Vagina (tissue), 2 donors: ENCODE data around the gene CLDN11.

ENCODE experiments used
- POLR2A ChIP-seq, 2 donors: fragments of 450-650 bp; IDR thresholded peaks; one replicate each; pipeline ENCODE4 v1.6.1; 2017; ENCODE audit warnings: antibody characterized with exemption in 2 of 2, mild to moderate bottlenecking in 2 of 2, moderate library complexity in 2 of 2
- POLR2AphosphoS5 ChIP-seq, 2 donors: sonication (generic); formaldehyde crosslinking; IDR thresholded peaks; one replicate each; pipeline ENCODE4 v1.9.0; 2017; ENCODE audit warnings: antibody characterized with exemption in 2 of 2, mild to moderate bottlenecking in 2 of 2, low read depth in 1 of 2; ENCODE audit not compliant: insufficient read depth in 1 of 2
- TF ChIP-seq, protein P1 (sequence below), 3 experiments: fragments of 450-650 bp in 2 of 3; fragments of 200-600 bp in 1 of 3; sonication (generic) in 1 of 3; IDR thresholded peaks; one replicate each; pipeline ENCODE4 v1.5.1; 2017 to 2019; ENCODE audit warnings: antibody characterized with exemption in 3 of 3, mild to moderate bottlenecking in 2 of 3, moderate library complexity in 2 of 3

- TF ChIP-seq, protein P1, sequence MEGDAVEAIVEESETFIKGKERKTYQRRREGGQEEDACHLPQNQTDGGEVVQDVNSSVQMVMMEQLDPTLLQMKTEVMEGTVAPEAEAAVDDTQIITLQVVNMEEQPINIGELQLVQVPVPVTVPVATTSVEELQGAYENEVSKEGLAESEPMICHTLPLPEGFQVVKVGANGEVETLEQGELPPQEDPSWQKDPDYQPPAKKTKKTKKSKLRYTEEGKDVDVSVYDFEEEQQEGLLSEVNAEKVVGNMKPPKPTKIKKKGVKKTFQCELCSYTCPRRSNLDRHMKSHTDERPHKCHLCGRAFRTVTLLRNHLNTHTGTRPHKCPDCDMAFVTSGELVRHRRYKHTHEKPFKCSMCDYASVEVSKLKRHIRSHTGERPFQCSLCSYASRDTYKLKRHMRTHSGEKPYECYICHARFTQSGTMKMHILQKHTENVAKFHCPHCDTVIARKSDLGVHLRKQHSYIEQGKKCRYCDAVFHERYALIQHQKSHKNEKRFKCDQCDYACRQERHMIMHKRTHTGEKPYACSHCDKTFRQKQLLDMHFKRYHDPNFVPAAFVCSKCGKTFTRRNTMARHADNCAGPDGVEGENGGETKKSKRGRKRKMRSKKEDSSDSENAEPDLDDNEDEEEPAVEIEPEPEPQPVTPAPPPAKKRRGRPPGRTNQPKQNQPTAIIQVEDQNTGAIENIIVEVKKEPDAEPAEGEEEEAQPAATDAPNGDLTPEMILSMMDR (IDR thresholded peaks at IDR 0.05) = no peak
- TF ChIP-seq POLR2A (IDR thresholded peaks at IDR 0.05) (no peak), POLR2AphosphoS5 (IDR thresholded peaks at IDR 0.05; ENCODE audit: insufficient read depth in 1 of 2, low read depth in 1 of 2) (no peak)
Observed at GRCh38 chr3:170437176-170437575, 18.5 kb downstream of the CLDN11 start.
